NOMO-1 treated with DMSO at 0.1 percent for 48 hours (cell line): ENCODE measurements around the gene SRCAP.
A peak's percentile ranks its signal among the peaks of the same experiment; 100 is the strongest.
"Not testable (repeated sequence)": the region's sequence is repeated elsewhere in the genome, so short reads cannot be mapped to it uniquely, and the experiment has no call there.

Experiments used
- DNase-seq: peaks from one replicate; lab custom pipeline; 2025; ENCODE audit not compliant: unreplicated experiment; lab: John Stamatoyannopoulos, UW

Gene SRCAP

GRCh38 chr16:30663820-30664219 lies 35.2 kb upstream of the SRCAP start:
- no peak for DNase-seq

DNA sequence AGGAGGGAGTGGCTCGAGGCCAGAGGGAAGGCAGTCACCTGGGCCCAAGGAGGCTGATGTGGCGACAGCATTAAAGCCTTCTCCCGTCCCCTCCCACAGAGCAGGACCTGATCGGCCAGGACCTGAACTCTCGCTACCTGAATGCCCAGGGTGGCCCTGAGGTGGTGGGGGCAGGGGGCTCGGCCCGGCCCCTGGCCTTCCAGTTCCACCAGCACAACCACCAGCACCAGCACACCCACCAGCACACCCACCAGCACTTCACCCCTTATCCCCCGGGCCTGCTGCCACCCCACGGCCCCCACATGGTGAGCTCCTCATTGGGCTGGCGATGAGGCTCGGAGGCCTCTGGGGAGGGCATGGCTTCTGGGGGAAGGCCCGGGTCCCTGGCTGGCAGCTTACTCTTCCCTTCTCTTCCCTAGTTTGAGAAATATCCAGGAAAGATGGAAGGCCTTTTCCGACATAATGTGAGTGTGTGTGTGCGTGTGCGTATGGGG lies 34.3 kb upstream of the SRCAP start:
- no peak for DNase-seq

GRCh38 chr16:30665155-30665829 lies 33.7 kb upstream of the SRCAP start:
- DNase-seq: no peak

DNA sequence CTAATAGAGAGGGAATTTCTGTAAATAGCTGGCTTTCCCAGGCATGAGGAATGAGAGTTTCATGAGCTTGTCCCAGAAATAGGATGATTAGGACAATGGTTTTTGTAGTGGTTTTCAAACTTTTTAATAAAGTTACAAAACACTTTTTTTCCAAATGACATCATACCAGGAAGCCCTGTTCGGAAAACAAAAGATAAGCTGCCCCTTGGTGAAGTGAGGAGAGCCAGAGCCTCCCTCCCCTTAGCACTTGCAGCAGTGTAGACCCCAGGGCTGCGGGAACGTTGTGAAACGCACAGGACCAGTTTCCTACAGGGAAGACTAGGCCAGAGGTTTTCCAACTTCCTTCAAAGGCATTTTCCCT lies 33.2 kb upstream of the SRCAP start:
- no peak for DNase-seq

DNA sequence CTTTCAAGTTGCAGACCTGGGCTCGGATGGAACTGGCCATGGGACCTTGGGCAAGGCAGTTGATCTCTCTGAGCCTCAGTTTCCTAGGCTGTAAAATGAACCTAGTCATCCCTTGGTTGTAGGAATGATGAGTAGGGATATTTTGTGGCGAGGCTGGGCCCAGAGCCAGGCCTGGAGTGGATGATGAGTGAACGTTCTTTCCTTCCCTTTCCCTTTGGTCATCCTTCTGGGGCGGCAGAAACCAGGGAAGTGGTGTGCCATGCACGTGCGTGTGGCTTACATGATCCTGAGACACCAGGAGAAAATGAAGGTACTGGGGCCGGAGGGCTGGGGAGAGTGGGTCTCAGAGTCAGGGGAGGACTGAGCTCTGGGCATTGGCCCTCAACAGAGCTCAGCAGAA lies 32.3 kb upstream of the SRCAP start:
- DNase-seq: no peak

DNA sequence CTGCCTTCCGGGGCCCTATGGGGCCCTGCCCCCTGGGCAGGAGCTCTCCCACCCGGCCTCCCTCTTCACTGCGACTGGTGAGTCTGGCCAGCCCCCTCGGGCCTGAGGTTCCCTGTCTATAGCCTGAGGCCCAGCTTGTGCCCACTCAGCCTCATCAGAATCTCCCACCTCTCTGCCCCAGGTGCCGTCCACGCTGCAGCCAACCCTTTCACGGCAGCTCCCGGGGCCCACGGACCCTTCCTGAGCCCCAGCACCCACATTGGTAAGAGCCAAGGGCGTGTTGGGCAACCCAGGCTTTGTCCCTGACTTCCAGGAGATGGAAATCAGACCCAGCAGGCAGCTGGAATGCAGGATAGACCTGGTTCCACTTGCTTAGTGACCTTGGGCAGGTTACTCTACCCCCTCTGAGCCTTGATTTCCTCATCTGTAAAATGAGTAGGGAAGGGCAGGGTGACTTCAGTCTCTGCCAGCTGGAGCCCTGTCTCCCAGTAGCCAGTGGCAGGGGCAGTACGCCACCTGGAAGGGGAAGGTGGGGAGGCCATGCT lies 31.5 kb upstream of the SRCAP start:
- no peak for DNase-seq

DNA sequence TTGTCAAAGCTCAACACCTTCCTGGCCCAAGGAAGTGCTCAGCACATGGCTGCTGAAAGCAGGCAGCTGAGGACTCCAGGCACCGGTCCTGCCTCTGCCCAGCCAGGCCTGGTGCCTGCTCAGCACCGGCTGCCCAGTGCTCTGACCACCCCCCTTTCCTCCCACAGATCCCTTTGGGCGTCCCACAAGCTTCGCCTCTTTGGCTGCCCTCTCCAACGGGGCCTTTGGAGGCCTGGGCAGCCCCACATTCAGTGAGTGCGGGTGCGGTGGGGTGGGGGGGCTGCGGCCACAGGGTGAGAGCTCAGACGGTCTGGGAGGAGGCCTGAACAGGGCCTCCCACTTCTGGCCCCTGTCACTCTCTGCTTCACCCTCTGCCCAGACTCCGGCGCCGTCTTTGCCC lies 30.6 kb upstream of the SRCAP start:
- no peak for DNase-seq

- DNase-seq: no peak
Observed at GRCh38 chr16:30669026-30669902, 29.7 kb upstream of the SRCAP start.

GRCh38 chr16:30669903-30670824 lies 28.8 kb upstream of the SRCAP start:
- DNase-seq: no peak

DNA sequence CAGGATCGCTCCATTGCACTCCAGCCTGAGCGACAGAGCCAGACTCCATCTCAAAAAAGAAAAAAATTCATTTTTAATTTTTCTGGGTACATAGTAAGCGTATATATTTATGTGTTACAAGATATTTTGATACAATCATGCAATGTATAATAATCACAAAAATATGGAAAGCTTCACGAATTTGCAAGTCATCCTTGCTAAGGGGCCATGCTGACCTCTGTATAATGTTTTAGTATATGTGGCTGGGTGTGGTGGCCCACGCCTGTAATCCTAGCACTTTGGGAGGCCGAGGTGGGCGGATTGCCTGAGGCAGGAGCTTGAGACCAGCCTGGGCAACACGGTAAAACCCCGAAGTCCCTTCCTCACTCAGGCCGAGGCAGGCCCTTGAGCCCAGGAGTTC lies 23.8 kb upstream of the SRCAP start:
- DNase-seq: no peak

DNA sequence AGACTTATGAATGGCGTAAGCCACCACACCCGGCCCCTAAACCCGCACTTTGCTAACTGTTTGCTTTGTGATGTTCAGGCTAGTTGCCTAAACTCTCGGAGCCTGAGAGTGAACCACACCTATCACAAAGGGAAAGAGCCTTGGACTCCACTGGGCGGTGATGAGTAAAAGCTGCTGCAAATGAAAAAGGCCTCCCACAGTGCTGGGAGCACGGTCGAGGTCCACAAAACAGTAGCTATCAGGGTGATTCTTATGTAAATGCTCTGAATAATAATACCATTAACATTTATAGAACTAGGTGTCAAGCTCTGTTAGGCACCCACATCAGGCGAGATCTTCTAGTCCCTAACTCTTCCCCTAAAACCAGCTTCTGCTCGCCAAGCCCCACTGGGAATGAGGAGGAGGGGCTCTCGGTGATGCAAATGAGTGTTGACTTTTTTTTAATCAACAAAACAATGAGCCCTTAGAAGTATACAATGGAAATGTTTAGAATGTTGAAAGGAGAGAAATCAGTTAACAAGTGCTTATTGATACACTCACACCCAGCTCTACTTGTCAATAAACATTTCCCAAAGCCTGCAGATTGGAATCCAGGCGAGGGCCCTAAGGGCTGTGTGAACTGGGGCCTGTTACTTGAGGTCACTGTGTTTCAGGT lies 20.9 kb upstream of the SRCAP start:
- DNase-seq: no peak

DNA sequence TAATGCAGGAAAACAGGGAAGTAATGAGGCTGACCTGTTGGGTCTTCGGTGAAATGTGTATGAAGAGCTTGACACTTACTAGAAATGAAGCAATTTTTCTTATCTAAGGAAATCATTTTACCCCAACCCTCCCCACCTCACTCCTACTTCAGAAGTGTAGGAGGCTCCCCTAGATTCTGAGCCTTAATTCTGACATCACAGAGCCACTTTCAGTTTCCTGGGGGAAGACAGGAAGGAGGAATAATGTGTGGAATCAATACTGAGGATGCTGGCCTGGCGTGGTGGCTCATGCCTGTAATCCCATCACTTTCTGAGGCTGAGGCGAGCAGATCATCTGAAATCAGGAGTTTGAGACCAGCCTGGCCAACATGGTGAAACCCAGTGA lies 20.4 kb upstream of the SRCAP start:
- no peak for DNase-seq

DNA sequence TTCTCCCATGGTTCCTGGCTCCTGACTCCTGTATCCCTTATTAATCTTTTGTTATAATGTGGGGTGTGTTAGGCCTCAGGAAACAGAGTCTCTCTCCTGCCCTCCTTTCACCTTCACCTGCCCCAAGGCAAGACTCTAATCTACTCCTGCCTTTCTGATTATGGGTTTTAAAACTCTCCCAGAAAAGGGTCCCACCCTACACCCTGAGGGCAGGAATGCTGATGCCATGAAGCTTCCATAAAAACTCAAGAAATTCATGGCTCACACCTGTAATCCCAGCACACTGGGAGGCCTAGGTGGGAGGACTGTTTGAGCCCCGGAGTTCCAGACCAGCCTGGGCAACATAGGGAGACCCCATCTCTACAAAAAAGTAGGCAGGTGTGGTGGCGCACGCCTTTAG lies 18.6 kb upstream of the SRCAP start:
- no peak for DNase-seq

DNA sequence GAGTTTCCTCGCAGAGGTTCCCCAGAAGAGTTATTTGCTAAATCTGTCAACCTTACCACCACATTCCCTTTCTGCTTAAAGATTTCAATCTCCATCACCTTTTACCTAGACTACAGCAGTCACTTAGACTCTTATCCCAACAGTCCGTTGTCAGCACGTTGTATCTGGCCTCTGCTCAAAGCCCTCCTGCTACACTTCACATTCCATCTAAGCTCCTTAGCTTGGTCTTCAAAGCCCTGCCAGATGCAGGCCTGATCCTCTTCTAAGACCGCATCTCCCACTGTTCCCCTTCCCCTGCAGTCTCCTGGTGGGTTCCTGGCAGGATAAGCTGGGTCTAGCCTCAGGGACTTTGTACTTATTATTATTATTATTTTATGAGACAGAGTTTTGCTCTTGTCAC lies 10.3 kb upstream of the SRCAP start:
- DNase-seq: no peak

GRCh38 chr16:30691907-30692306 lies 7.1 kb upstream of the SRCAP start:
- DNase-seq: no peak

DNA sequence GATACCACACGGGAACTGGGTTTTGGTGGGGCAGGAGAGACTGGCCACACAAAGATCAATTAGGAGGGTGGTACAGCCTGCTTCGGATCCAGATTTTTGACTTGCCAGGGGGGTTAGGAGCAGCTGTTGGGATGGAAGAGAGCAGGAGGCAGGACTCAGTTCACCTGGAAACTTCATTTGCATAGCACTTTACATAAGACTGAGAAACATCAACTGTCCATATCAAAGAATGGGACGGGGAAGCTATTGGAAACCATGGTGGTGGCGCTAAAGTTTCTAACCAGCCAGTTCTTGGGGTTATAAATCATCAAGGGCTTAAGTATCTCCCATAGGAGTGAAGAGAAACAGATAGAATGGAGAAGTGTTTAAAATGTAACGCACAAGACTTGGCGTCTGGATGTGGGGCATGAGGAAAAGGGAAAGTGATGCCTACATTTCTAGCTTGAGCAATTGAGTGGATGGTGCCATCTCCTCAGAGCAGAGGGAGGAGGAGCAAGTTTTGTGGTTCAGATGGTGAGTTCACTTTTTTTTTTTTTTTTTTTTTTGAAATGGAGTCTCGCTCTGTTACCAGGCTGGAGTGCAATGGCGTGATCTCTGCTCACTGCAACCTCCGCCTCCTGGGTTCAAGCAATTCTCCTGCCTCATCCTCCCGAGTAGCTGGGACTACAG lies 6.4 kb upstream of the SRCAP start:
- DNase-seq: peak; percentile 66

DNA sequence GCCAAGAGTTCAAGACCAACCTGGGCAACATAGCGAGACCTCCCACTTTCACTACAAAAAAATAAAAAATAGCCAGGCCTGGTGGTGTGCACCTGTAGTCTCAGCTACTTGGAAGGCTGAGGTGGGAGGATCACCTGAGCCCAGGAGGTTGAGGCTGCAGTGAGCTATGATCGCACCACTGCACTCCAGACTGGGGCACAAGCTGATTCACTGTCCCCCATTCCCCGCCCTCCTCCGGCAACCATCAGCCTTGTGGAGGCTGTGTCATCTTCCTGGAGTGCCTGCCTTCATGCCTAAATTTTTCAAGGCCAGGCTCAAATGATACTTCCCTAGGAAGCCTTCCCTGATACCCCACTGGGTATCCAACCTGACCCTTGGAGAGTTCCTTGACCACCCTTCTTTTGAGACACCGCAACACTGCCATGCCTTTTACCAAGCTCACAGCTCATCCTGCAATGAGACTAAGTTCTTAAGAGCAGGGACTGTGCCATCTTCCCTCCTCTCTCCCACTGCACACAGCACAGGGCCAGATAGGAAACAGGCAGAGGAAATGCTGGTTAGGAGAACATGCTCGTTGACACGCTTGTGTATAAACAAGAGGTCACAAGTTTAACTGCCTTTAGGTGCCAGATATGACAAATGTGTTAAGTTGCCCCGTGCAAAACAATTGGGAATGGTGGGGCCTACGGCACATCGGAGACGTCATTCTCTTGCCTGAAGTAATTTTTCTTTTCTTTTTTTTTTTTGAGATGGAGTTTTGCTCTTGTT lies 3.9 kb upstream of the SRCAP start:
- DNase-seq: no peak

GRCh38 chr16:30696646-30697045 lies 2.3 kb upstream of the SRCAP start:
- not testable (repeated sequence) for DNase-seq
